Neural cell (in vitro differentiated cells): ENCODE measurements around the gene FIGNL2. TPM values are rescaled to one million over a fixed set of nuclear protein-coding genes. Genes with fewer than 3 reads are reported as not detected.

Experiments
- H2AFZ ChIP-seq: fragments of 200-600, 300-800 bp; sonication (generic), shearing (Covaris generic); 2 replicates; pipeline ENCODE4 v1.6.0; 2014; ENCODE audit warnings: low read depth, mild to moderate bottlenecking, antibody characterized with exemption, low read length, moderate library complexity
- H3F3A ChIP-seq: fragments of 200-600 bp; shearing (Covaris generic); 2 replicates; pipeline ENCODE4 v1.6.1; 2016; ENCODE audit warnings: mild to moderate bottlenecking, moderate library complexity, mixed read lengths, antibody characterized with exemption, low read length; ENCODE audit not compliant: insufficient read depth, poor library complexity, severe bottlenecking
- H3K27ac ChIP-seq: fragments of 200-600, 300-800 bp; sonication (generic), shearing (Covaris generic); 2 replicates; pipeline ENCODE4 v1.5.1; 2014; ENCODE audit warnings: mild to moderate bottlenecking, low read length, moderate library complexity
- H3K27me3 ChIP-seq: fragments of 300-800, 200-600 bp; sonication (generic), shearing (Covaris generic); 2 replicates; pipeline ENCODE4 v1.6.0; 2014; ENCODE audit warnings: mild to moderate bottlenecking, low read depth, low read length, moderate library complexity; ENCODE audit not compliant: insufficient read depth
- H3K36me3 ChIP-seq: fragments of 300-800, 200-600 bp; sonication (generic), shearing (Covaris generic); 2 replicates; pipeline ENCODE4 v1.5.1; 2014; ENCODE audit warnings: mild to moderate bottlenecking, antibody characterized with exemption, low read length, moderate library complexity; ENCODE audit not compliant: insufficient read depth
- H3K4me2 ChIP-seq: fragments of 300-800, 200-600 bp; sonication (generic), shearing (Covaris generic); 2 replicates; pipeline ENCODE4 v1.6.0; 2014; ENCODE audit warnings: mild to moderate bottlenecking, low read length
- H3K4me3 ChIP-seq: fragments of 300-800, 200-600 bp; sonication (generic), shearing (Covaris generic); 2 replicates; pipeline ENCODE4 v1.5.1; 2014; ENCODE audit warnings: mild to moderate bottlenecking, low read length, moderate library complexity
- H3K79me2 ChIP-seq: fragments of 200-600 bp; shearing (Covaris generic); replicated peaks from 2 replicates; pipeline ENCODE4 v1.6.0; 2014; ENCODE audit warnings: mild to moderate bottlenecking, low read length, moderate library complexity; ENCODE audit not compliant: insufficient read depth
- H3K9ac ChIP-seq: fragments of 300-800, 200-600 bp; sonication (generic), shearing (Covaris generic); 2 replicates; pipeline ENCODE4 v1.6.1; 2016; ENCODE audit warnings: mild to moderate bottlenecking, low read length, mixed read lengths
- H3K9me2 ChIP-seq: fragments of 200-600 bp; shearing (Covaris generic); 2 replicates; pipeline ENCODE4 v1.6.1; 2016; ENCODE audit warnings: mild to moderate bottlenecking, low read length, mixed read lengths; ENCODE audit not compliant: insufficient read depth
- H3K9me3 ChIP-seq: fragments of 200-600, 300-800 bp; sonication (generic), shearing (Covaris generic); 2 replicates; pipeline ENCODE4 v1.6.1; 2016; ENCODE audit warnings: mild to moderate bottlenecking, mixed run types, low read length, moderate library complexity, mixed read lengths
- H4K20me1 ChIP-seq: fragments of 200-600 bp; shearing (Covaris generic); 2 replicates; pipeline ENCODE4 v1.6.1; 2016; ENCODE audit warnings: mild to moderate bottlenecking, mixed run types; ENCODE audit not compliant: insufficient read depth
- EP300 ChIP-seq: fragments of 450-650 bp; conservative IDR thresholded peaks from 2 replicates; pipeline ENCODE4 v1.6.1; 2014; ENCODE audit warnings: antibody characterized with exemption, mild to moderate bottlenecking, moderate library complexity; ENCODE audit not compliant: poor library complexity, severe bottlenecking
- EZH2 ChIP-seq: fragments of 200-600, 300-800 bp; shearing (Covaris generic), sonication (generic); IDR thresholded peaks from 2 replicates; pipeline ENCODE4 v1.6.1; 2014; ENCODE audit warnings: antibody characterized with exemption, low read length, borderline replicate concordance, mild to moderate bottlenecking; ENCODE audit not compliant: insufficient read depth, poor library complexity, severe bottlenecking
- MXI1 ChIP-seq: fragments of 450-650 bp; conservative IDR thresholded peaks from 2 replicates; pipeline ENCODE4 v1.6.1; 2014; ENCODE audit warnings: antibody characterized with exemption, mild to moderate bottlenecking; ENCODE audit not compliant: poor library complexity, severe bottlenecking
- POLR2AphosphoS5 ChIP-seq: IDR thresholded peaks from 2 replicates; pipeline ENCODE4 v1.6.1; 2012
- RAD21 ChIP-seq: fragments of 450-650 bp; conservative IDR thresholded peaks from 2 replicates; pipeline ENCODE4 v1.6.1; 2014; ENCODE audit warnings: antibody characterized with exemption, mild to moderate bottlenecking, moderate library complexity
- REST ChIP-seq: IDR thresholded peaks from 2 replicates; pipeline ENCODE4 v1.6.1; 2012; ENCODE audit warnings: borderline replicate concordance
- SMC3 ChIP-seq: fragments of 450-650 bp; conservative IDR thresholded peaks from 2 replicates; pipeline ENCODE4 v1.6.1; 2014; ENCODE audit warnings: antibody characterized with exemption, mild to moderate bottlenecking, moderate library complexity; ENCODE audit not compliant: poor library complexity
- TAF1 ChIP-seq: IDR thresholded peaks from 2 replicates; pipeline ENCODE4 v1.6.1; 2012; ENCODE audit warnings: low read depth
- polyA plus RNA-seq: library from polyadenylated mRNA; depleted of rRNA; stranded (reverse); fragments of >200 nt; gene quantifications from 2 replicates; pipeline ENCODE4 v1.2.3, GENCODE V29; 2014
- TF ChIP-seq, protein P1 (sequence below): fragments of 450-650 bp; IDR thresholded peaks from 2 replicates; pipeline ENCODE4 v1.5.1; 2014; ENCODE audit warnings: antibody characterized with exemption, mild to moderate bottlenecking, moderate library complexity; ENCODE audit not compliant: poor library complexity, severe bottlenecking

Gene FIGNL2
- polyA plus RNA-seq, 1 donor from 2014 or later, result 0.21 TPM

DNA sequence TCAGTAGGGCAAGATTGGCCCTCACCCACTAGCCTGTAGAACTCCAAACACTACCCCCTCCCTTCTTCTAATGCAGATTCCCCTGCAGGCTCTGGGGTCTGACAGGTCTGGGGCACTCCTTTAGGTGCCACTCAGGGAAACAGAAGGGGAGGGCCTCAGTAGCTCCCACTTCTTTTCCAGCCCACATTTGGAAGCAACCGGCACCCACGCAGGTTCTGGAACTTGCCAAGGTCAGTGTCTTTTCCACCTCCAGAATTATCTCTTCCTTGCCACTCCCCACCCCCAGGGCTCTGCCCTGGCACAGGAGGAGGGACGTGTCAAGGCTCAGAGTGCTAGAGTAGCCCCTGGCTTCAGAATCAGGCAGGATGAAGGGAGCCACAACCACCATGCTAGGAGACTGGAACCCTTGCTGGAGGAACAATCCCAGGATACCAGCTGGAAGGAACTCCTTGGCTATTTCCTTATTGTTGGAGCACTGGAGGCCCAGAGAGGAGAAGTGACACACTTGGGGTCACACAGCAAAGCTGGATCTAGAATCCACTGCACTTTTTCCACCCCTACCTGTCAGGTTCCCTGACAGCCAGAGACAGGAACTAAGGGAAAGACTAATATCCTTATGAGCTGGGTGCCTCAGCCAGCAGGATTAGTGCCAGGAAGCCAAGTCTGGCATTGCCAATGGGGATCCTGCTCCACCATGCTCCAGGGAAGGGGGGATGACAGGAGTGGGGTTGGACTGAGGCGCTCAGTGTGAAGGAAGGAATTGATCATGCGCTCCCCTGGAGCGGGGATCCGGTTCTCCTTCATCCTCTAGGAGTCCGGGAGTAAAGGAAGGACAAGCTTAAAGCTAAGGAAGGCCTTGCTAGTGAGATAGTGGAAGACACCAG, 1.8 kb upstream of the FIGNL2 start:
- TF ChIP-seq POLR2AphosphoS5 (no peak), TAF1 (no peak), EP300 (no peak), EZH2 (no peak), SMC3 (no peak), REST (no peak), MXI1 (no peak)
- TF ChIP-seq, protein P1, sequence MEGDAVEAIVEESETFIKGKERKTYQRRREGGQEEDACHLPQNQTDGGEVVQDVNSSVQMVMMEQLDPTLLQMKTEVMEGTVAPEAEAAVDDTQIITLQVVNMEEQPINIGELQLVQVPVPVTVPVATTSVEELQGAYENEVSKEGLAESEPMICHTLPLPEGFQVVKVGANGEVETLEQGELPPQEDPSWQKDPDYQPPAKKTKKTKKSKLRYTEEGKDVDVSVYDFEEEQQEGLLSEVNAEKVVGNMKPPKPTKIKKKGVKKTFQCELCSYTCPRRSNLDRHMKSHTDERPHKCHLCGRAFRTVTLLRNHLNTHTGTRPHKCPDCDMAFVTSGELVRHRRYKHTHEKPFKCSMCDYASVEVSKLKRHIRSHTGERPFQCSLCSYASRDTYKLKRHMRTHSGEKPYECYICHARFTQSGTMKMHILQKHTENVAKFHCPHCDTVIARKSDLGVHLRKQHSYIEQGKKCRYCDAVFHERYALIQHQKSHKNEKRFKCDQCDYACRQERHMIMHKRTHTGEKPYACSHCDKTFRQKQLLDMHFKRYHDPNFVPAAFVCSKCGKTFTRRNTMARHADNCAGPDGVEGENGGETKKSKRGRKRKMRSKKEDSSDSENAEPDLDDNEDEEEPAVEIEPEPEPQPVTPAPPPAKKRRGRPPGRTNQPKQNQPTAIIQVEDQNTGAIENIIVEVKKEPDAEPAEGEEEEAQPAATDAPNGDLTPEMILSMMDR, result no peak
- Histone ChIP-seq H3K4me3 (no peak overlapping the region), H4K20me1 (no peaks in the 10 kb centered on the region), H3F3A (no peaks in the 10 kb centered on the region), H3K36me3 (no peaks in the 10 kb centered on the region), H3K9ac (no peak overlapping the region), H3K27me3 (peaks cover 14% of the 10 kb centered on the region), H3K27ac (no peak overlapping the region), H3K9me3 (no peaks in the 10 kb centered on the region), H3K9me2 (no peaks in the 10 kb centered on the region), H3K4me2 (no peak overlapping the region), H2AFZ (no peak overlapping the region), H3K79me2 (peaks cover 14% of the 10 kb centered on the region)

DNA sequence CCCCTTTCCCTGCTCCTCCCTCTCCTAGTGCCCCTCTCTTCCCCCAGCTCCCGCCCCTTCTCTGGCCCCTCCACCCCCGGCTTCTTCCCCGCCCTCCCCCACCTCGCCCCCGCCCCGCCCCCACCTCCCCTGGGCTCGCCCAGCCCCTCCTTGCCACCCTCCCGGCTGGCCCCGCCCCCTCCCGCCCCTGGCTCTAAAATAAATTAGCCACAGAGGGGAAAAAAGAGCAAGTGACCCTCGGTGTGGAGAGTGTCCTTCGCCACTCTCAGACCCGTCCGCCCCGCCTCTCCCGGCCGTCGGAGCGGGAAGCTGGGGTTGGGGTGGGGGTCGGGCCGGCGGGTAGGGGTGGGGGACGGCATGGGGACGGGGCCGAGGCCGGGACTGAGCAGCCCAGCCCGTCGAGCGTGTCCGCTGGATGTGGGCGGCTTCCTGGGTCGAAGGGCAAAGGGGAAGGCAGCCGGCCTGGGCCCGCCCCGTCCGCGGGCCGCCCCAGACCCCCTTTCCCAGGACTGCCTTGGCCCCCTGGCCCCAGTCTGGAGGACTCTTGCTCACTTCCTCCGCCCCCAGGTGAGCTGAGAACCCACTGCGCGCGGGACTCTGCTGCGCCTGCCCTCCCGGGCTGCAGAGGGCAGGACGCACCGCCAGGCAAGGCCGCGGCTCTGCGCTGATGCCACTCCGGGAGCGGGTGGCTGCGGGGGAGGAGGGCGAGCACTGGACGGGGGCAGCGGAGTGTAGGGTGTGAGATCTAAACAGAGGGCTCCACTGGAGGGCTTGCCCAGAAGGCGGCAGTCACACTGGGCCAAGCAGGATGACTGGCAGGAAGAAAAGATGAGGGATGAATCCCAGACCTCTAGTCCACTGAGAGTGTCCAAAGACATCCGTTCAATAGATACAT, 570 bp upstream of the FIGNL2 start:
- Histone ChIP-seq H3K9me2 (no peaks in the 10 kb centered on the region), H3K9me3 (no peaks in the 10 kb centered on the region), H3F3A (no peaks in the 10 kb centered on the region), H3K9ac (no peak overlapping the region), H3K4me3 (no peak overlapping the region), H3K4me2 (no peak overlapping the region), H2AFZ (no peak overlapping the region), H3K27ac (no peak overlapping the region), H4K20me1 (no peaks in the 10 kb centered on the region), H3K36me3 (no peaks in the 10 kb centered on the region), H3K79me2 (peaks cover 26% of the 10 kb centered on the region), H3K27me3 (peaks cover 14% of the 10 kb centered on the region)
- TF ChIP-seq RAD21, result no peak
- no peak for TF ChIP-seq REST
- no peak for TF ChIP-seq SMC3
- no peak for TF ChIP-seq POLR2AphosphoS5
